Anterior cingulate cortex (tissue), 58 donors: ENCODE results near the gene MEIS1.

ENCODE experiments used
- DNase-seq, 58 donors: peaks; one replicate each; lab custom pipeline; 2025; lab: John Stamatoyannopoulos, UW

The MEIS1 gene

DNA sequence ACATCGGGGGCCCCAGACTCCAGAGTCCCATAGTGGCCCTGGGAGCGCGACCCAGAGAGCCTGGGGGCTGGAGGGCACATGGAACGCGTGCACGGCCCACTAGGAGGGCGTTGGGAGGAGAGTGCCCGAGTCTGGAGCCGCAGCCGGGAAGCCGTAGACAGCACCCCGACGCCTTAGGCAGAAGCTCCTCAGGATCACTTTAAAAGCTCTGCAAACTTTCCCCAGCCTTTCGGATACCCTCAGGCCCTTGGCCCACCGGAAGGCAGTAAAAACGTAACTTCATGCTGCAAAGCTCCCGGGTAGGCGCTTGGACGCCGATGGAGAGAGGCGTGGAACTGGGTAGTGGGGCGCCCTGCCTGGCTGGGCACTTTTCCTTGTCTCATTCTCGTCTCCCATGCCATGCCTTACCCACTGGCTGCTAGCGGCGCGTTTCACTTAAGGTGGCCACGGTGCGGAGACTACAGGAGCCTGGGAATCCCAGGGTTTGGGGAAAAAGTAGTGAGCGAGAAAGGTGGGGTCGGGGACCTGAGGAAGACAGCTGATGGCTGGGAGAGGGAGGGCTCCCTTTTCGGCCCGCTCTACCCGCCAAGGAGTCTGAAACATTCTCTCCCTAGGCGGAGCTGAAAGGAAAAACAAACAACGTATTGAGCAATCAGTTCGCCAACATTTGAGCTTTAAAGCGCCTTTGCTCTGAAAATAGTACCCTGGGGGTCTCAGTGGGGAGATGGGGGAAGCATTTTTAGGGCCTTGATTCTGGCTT, 141.8 kb downstream of the MEIS1 start:
- peak in 1 of 58 donors; percentile 15 for DNase-seq

GRCh38 chr2:66577321-66578053, 142.6 kb downstream of the MEIS1 start:
- no peak for DNase-seq

GRCh38 chr2:66578054-66578686, 143.2 kb downstream of the MEIS1 start:
- peak in 1 of 58 donors; percentile 4 for DNase-seq

DNA sequence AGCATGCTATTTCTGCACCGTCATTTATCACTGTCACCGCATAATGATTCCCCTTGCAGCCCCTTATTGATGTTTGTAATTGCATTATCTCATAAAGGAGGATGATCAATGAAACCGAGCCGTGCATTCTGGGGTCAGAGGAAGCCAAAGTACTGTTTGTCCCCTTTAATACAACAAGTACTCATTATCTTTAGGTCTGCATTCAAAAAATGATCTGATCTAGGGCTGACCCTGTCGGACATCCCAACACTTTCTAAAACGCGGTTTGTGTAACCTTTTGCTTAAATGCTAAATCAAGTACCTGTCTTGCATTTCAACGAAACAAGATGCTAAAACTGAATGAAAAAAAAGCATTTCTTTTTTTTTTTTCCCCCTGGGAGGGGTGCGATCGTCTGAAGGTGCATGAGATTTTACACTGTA, 143.8 kb downstream of the MEIS1 start:
- DNase-seq, result no peak

GRCh38 chr2:66579186-66580126, 144.5 kb downstream of the MEIS1 start:
- no peak for DNase-seq

- DNase-seq, result no peak
Measured at GRCh38 chr2:66580166-66581049, 145.5 kb downstream of the MEIS1 start.

DNA sequence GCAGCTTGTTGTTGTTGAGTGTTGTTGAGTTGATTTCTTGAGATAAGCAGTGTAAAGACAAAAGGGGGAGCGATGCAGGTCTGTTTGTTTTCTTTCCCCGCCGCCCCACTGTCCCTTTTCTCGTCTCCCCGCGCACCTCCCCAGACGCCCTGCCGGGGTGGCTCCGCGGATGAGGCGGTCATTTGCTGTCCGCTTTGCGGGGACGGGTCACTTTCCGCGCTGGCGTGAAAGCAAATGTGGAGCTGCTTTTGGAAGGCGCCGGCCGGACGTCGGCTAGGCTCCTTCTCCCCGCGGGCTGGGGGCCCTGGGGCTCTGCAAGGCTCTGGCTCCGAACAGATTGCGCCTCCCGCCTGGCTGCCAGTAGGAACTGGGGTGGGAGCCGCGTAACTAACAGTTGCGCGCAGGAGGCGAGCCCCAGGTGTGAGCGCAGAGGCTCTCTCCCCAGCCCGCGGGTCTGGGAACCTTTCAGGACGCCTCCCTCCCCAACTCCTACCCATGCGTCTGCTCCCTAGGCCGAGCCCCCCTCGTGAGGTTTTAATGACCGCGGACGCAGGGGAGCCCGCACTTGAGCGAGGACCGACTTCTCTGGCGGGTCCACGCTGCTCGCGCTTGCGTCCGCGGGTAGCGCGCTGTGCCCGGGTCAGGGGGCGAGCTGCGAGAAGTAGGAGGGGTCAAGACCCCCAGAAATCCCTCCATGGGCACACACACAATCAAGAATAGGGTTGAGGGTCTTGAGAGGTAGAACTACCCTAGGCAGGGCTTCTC, 146.6 kb downstream of the MEIS1 start:
- DNase-seq, result no peak

DNA sequence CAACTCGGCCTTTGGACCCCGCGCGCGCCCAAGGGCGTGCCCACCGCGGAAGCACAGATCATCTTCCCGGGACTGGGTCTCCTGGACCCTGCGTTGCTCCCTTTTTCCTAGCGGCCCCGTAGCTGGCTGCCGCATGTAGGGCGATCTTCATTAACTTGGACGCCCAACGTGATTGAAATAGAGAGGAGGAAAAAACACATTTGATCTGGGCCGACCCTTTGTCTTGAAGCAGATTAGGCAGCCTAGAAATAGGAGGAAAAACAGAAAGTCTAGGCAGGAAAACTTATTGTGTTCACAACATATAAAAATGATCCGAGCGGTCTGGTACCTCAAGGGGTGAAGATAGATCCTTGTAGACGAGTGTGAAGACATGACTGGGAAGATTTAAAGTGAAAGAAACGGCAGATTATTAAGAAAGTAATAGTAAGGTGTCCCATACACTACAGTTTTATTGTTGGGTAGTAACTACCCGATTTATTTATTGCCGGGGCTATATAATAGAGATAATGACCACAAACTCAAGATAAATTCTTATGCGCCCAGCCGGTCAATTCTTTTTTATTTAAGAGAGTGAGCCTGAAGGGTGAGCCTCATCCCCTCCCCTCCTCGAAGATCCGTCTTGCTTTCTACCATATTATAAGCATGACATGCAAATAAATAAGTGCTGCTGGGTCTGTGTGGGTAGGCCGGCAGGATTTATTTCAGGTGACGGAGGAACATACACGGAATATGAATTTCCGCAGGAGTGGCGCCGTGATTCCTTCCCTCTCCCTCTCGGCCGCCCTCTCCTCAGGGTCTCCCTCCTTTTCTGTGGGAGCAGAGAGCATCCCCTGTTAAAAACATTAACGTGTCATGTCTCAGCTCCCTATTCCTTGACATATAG, 147.4 kb downstream of the MEIS1 start:
- no peak for DNase-seq

DNA sequence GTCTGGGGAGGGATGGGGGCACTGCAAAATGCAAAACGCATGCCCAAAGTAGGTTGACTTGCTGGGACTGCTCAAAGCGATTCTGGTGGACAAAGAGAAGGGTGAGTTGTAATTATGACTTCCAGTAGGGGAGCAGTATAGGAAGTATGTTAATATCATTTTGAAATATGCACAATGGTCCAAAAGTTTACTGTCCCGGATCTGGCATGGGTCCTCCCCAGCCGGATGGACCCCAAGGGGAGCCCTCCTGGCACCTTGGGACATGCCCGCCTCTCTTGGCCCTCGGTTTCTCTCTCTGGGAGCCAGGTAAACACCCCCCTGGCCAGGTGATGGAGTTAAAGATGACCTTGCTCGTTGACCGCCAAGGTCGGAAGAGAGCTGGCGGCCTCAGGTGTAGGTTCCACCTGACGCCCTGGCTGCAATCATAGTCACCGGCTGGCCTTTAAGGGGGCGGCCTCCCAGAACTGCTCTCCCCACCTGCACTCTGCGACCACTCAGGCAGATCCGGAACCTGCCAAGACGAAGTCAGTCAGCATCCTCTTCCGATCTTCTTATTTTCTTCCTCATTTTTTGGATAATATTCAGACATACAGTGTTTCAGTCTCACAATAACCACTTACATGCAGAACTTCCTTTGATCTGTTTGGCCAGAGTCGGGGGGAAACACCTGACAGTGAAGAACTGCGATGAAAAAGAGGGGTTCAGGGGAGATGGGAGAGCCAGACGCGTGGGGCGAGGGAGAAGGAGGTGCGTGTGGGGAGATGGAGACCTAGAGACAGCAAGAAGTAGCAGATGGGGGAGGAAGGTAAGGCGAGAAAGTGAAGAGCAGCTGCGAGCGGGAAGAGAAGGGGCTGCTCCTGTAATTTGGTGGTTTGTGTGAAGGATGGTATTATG, 148.3 kb downstream of the MEIS1 start:
- no peak for DNase-seq

- DNase-seq, result no peak
Measured at GRCh38 chr2:66583881-66584280, 149.0 kb downstream of the MEIS1 start.

DNA sequence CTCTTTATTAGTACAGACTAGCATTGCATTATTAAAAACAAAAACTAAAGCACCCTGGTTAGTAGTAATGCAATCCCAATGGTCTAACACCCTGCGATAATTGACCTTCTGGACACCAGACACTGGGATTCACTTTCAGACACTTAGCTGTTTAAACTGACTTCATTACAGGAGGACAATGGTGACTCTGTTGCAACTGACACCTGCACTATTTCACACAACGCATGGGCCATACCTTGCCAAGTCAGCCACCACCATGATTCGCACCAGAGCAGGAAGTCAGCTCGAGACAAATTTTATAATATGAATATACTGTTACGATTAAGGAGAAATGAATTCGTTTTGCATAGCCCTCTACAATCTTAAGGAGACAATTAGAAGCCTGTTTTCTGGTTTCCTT, 150.7 kb downstream of the MEIS1 start:
- no peak for DNase-seq

GRCh38 chr2:66587216-66587615, 152.3 kb downstream of the MEIS1 start:
- DNase-seq, result no peak

GRCh38 chr2:66594001-66594400, 159.1 kb downstream of the MEIS1 start:
- no peak for DNase-seq

DNA sequence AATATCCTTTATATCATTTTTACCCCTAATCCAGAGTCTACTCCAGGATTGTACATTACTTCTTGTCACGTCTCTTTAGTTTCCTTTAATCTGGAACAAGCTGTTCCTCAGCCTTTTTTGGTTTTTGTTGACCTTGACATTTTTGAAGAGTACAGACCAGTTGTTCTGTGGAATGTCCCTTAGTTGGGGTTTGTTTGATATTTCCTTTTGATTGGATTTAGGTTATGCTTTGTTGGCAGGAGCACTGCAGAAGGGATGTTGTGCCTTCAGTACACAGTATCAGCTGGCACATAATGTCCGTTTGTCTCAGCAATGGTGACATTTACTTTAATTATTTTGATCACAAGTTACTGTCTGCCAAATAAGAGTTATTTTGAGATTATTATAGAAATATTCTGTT, 160.6 kb downstream of the MEIS1 start:
- DNase-seq, result no peak

- no peak for DNase-seq
Measured at GRCh38 chr2:66596256-66596655, 161.3 kb downstream of the MEIS1 start.

GRCh38 chr2:66601624-66602023, 166.7 kb downstream of the MEIS1 start:
- DNase-seq, result no peak

GRCh38 chr2:66602341-66602740, 167.4 kb downstream of the MEIS1 start:
- no peak for DNase-seq
